GM23248 (cell line): Measurements from ENCODE around the gene VPS54.

Source experiments
- EZH2 ChIP-seq: fragments of 200-600 bp; sonication (generic); IDR thresholded peaks from 2 replicates; pipeline ENCODE4 v1.6.1; 2018; ENCODE audit warnings: antibody characterized with exemption, mild to moderate bottlenecking; ENCODE audit not compliant: insufficient read depth, poor library complexity, severe bottlenecking
- EZH2phosphoT487 ChIP-seq: fragments of 200-600 bp; sonication (generic); IDR thresholded peaks from 2 replicates; pipeline ENCODE4 v1.6.1; 2018; ENCODE audit warnings: antibody characterized with exemption, moderate library complexity, mild to moderate bottlenecking, low read depth; ENCODE audit not compliant: insufficient read depth

DNA sequence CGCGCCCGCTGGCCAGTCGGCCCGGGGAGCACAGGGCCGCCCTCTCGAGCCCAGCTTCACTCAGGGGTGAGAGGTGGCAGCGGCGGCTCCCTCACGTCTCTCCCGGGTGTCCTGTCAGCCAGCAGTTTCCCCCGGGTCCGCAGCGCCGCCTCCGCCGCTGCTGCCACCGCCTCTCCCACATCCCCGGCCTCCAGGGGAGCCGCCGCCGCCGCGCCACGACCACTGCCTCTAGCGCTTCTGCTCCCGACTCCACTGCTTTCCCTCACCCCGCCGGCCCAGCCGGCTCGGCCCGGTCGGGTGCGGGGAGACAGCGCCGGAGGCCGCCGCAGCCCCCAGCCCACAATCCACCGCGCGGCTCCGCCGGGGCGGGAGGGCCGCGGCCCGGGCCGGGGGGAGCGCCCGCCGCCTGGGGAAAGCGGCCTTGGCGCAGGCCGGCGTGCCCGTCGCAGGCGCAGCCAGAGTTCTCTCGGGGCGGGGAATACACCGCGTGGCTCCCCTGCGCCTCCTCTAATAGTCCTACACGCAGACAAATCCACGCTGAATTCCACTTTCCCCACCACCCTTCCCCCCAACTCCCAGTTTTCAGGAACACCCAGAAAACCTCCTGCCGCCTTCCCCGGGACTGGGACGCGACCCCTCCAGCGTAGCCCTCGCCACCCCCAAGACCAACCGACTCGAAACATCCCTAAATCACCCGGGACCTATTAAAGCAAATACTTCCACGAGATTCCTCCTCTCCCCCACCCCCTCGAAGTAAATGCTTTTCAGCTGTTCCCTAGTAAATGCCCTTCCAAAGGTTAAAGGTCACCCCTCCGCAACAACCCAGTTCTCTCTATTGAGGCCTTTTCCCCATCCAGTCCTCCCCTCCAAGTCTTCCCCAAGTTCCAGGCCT, at the start of gene VPS54:
- TF ChIP-seq EZH2, result no peak
- TF ChIP-seq EZH2phosphoT487, result no peak
